ENCODE measurements around the gene FAM163A.

The FAM163A gene

DNA sequence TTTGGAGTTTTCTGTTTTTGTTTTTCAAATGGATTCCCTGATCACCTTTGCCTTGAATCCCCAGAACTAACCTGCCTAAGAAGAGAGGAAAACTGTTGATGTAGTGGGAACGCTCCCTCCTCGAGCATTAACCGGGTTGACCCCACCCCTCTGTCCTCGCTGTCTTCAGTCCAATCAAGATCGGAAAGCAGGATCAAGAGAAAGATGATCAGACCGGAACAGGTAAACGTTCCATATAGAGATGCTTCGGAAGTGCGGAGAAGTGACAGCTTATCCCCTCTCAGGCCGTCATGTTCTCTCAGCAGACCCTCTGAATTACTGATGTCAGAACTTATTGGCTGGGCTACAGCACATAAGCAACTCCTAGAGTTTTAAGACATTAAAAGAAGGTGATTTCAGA, 800 bp upstream of the FAM163A start:
- no peak for TF ChIP-seq CTCF (conservative IDR thresholded peaks at IDR 0.05; ENCODE audit: control insufficient read depth, insufficient read depth, low read depth, low read length)
- H3K4me3 ChIP-seq (ENCODE audit: control insufficient read depth, low read depth, low read length) = no peak overlapping the region
- no peak for DNase-seq (ENCODE audit: low read depth)

GRCh38 chr1:179743679-179744400, 749 bp downstream of the FAM163A start:
- no peak overlapping the region for H3K4me3 ChIP-seq (ENCODE audit: control insufficient read depth, low read depth, low read length)
- TF ChIP-seq CTCF (conservative IDR thresholded peaks at IDR 0.05; ENCODE audit: control insufficient read depth, insufficient read depth, low read depth, low read length) = no peak
- no peak for DNase-seq (ENCODE audit: low read depth)

DNA sequence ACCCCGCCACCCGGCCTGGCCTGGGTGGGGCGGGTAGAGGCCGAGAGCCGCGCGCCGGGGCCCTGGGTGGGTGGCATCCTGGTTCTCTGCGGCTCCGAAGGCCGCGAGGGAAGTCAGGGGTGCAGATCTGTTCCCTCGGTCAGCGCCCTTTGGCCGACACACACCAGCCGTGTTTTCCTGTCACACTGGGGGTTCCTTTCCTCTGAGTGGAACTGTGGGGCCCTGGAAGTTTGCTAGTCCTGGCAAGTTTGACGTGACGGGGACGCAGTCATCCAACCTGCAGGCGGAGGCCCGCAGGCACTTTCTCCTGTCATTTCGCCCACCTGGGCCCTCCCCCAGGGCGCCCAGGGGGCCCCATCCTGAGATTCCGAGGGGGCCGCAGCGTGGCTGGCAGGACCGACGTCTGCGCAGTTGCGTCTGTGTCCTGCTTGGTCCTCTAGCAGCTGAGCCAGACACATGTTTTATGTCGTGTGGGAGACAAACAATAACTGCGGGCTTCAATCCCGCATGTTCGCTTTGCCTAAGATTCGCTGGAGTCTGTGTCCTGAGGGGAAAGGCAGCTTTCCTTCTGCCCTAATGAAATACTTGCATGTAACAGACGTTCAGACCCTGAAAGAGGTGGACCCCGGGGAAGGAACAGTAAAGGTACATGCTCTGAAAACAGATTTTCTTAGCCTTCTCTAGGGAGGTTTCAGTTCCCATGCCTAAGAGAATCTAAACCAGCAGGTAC, 1.5 kb downstream of the FAM163A start:
- TF ChIP-seq CTCF (conservative IDR thresholded peaks at IDR 0.05; ENCODE audit: control insufficient read depth, insufficient read depth, low read depth, low read length) = no peak
- DNase-seq (ENCODE audit: low read depth) = no peak
- H3K4me3 ChIP-seq (ENCODE audit: control insufficient read depth, low read depth, low read length) = no peak overlapping the region

- no peak overlapping the region for H3K4me3 ChIP-seq (ENCODE audit: control insufficient read depth, low read depth, low read length)
- no peak for TF ChIP-seq CTCF (conservative IDR thresholded peaks at IDR 0.05; ENCODE audit: control insufficient read depth, insufficient read depth, low read depth, low read length)
- DNase-seq (ENCODE audit: low read depth) = no peak
These were observed 2.1 kb downstream of the FAM163A start for GRCh38 chr1:179745131-179745611.

GRCh38 chr1:179745743-179746142, 2.7 kb downstream of the FAM163A start:
- no peak for DNase-seq (ENCODE audit: low read depth)
- no peak for TF ChIP-seq CTCF (conservative IDR thresholded peaks at IDR 0.05; ENCODE audit: control insufficient read depth, insufficient read depth, low read depth, low read length)
- no peak overlapping the region for H3K4me3 ChIP-seq (ENCODE audit: control insufficient read depth, low read depth, low read length)

DNA sequence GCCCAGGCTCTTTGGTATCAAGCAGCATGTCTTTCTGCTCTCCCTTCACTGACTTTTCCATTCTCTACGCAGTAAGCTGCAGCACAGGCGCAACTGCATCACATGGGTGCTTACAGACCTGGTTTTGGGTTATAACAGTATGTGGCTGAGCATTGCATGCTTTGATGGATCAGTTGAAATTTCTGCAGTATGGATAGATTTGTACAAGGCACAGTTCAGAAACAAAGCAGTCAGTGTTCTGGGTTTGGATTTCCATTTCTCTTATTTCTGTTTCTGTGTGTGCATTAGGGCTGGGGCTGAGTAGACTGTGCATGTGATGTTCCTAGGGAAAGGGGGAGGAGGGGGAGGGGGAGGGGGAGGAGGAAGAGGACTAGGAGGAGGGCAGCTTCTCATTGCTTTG, 4.5 kb downstream of the FAM163A start:
- no peak for DNase-seq (ENCODE audit: low read depth)
- no peak overlapping the region for H3K4me3 ChIP-seq (ENCODE audit: control insufficient read depth, low read depth, low read length)
- no peak for TF ChIP-seq CTCF (conservative IDR thresholded peaks at IDR 0.05; ENCODE audit: control insufficient read depth, insufficient read depth, low read depth, low read length)
